Activated T-cell treated with anti-CD3 and anti-CD28 coated beads, Interleukin-2, amount 50 U/mL, for 4 hours (primary cell): Measurements from ENCODE around the gene TMEM213. TPM values are rescaled to one million over a fixed set of nuclear protein-coding genes. Genes with fewer than 3 reads are reported as not detected.

ENCODE experiments used
- ATAC-seq, 2 donors: fragments of 200-7000 bp; cut with Tn5 transposase; one replicate each; pipeline ENCODE4 v1.10.0; 2021
- DNase-seq: peaks from one replicate; pipeline ENCODE4 v3.0.0-alpha.2; 2020
- H3K27me3 Mint-ChIP-seq: one replicate; pipeline ENCODE4 v1.8.0; 2021; ENCODE audit warnings: low read depth, mixed read lengths
- H3K36me3 Mint-ChIP-seq: one replicate; pipeline ENCODE4 v1.8.0; 2022; ENCODE audit warnings: mixed read lengths; ENCODE audit not compliant: insufficient read depth
- H3K4me1 Mint-ChIP-seq: one replicate; pipeline ENCODE4 v1.8.0; 2021; ENCODE audit warnings: low read depth, mixed read lengths
- H3K4me3 Mint-ChIP-seq: one replicate; pipeline ENCODE4 v1.8.0; 2021; ENCODE audit warnings: mild to moderate bottlenecking, moderate library complexity, mixed read lengths
- H3K9me3 Mint-ChIP-seq: one replicate; pipeline ENCODE4 v1.8.0; 2021; ENCODE audit warnings: mixed read lengths
- total RNA-seq, 3 donors: library from RNA; stranded (reverse); gene quantifications; one replicate each; pipeline ENCODE4 v1.2.1, GENCODE V29; 2021

Gene TMEM213
- total RNA-seq, 3 donors from 2014 or later = not detected

GRCh38 chr7:138813945-138814344, 16.2 kb downstream of the TMEM213 start:
- no peaks in the 10 kb centered on the region for H3K36me3 Mint-ChIP-seq
- H3K4me1 Mint-ChIP-seq = no peaks in the 10 kb centered on the region
- ATAC-seq (peak in 1 of 2 donors; percentile 60), DNase-seq (no peak)
- no peak overlapping the region for H3K4me3 Mint-ChIP-seq
- peaks cover 3% of the 10 kb centered on the region for H3K27me3 Mint-ChIP-seq
- no peaks in the 10 kb centered on the region for H3K9me3 Mint-ChIP-seq

GRCh38 chr7:138814816-138815332, 17.1 kb downstream of the TMEM213 start:
- ATAC-seq (no peak), DNase-seq (no peak)
- Mint-ChIP-seq H3K9me3 (no peaks in the 10 kb centered on the region), H3K4me1 (no peaks in the 10 kb centered on the region), H3K36me3 (no peaks in the 10 kb centered on the region), H3K27me3 (peaks cover 3% of the 10 kb centered on the region), H3K4me3 (no peak overlapping the region)

GRCh38 chr7:138816650-138817049, 18.9 kb downstream of the TMEM213 start:
- no peak for ATAC-seq
- no peaks in the 10 kb centered on the region for H3K36me3 Mint-ChIP-seq
- H3K27me3 Mint-ChIP-seq = peaks cover 3% of the 10 kb centered on the region
- H3K4me1 Mint-ChIP-seq = no peaks in the 10 kb centered on the region
- no peak for DNase-seq
- H3K9me3 Mint-ChIP-seq = no peaks in the 10 kb centered on the region
- H3K4me3 Mint-ChIP-seq = no peak overlapping the region

GRCh38 chr7:138819625-138820024, 21.8 kb downstream of the TMEM213 start:
- no peaks in the 10 kb centered on the region for H3K4me1 Mint-ChIP-seq
- no peak for ATAC-seq
- no peaks in the 10 kb centered on the region for H3K9me3 Mint-ChIP-seq
- H3K4me3 Mint-ChIP-seq = no peak overlapping the region
- H3K36me3 Mint-ChIP-seq = no peaks in the 10 kb centered on the region
- DNase-seq = no peak
- H3K27me3 Mint-ChIP-seq = peaks cover 3% of the 10 kb centered on the region

- DNase-seq (no peak), ATAC-seq (no peak)
- no peaks in the 10 kb centered on the region for H3K27me3 Mint-ChIP-seq
- H3K4me3 Mint-ChIP-seq = no peak overlapping the region
- H3K9me3 Mint-ChIP-seq = no peaks in the 10 kb centered on the region
- no peaks in the 10 kb centered on the region for H3K36me3 Mint-ChIP-seq
- peaks cover 6% of the 10 kb centered on the region for H3K4me1 Mint-ChIP-seq
Measured at GRCh38 chr7:138821912-138822311, 24.1 kb downstream of the TMEM213 start.

GRCh38 chr7:138822867-138823535, 25.2 kb downstream of the TMEM213 start:
- Mint-ChIP-seq H3K36me3 (no peaks in the 10 kb centered on the region), H3K4me3 (no peak overlapping the region), H3K27me3 (no peaks in the 10 kb centered on the region), H3K9me3 (no peaks in the 10 kb centered on the region), H3K4me1 (peaks cover 6% of the 10 kb centered on the region)
- ATAC-seq = no peak
- DNase-seq = no peak

- peaks cover 6% of the 10 kb centered on the region for H3K4me1 Mint-ChIP-seq
- ATAC-seq (no peak), DNase-seq (no peak)
- no peaks in the 10 kb centered on the region for H3K9me3 Mint-ChIP-seq
- no peaks in the 10 kb centered on the region for H3K27me3 Mint-ChIP-seq
- no peak overlapping the region for H3K4me3 Mint-ChIP-seq
- no peaks in the 10 kb centered on the region for H3K36me3 Mint-ChIP-seq
Measured at GRCh38 chr7:138825049-138825721, 27.4 kb downstream of the TMEM213 start.

- Mint-ChIP-seq H3K4me1 (peaks cover 6% of the 10 kb centered on the region), H3K9me3 (no peaks in the 10 kb centered on the region), H3K27me3 (peaks cover 3% of the 10 kb centered on the region), H3K4me3 (no peak overlapping the region), H3K36me3 (no peaks in the 10 kb centered on the region)
- DNase-seq = no peak
- no peak for ATAC-seq
Measured at GRCh38 chr7:138828302-138828701, 30.5 kb downstream of the TMEM213 start.

GRCh38 chr7:138829335-138829734, 31.5 kb downstream of the TMEM213 start:
- ATAC-seq = no peak
- DNase-seq = no peak
- no peak overlapping the region for H3K4me3 Mint-ChIP-seq
- H3K4me1 Mint-ChIP-seq = peaks cover 6% of the 10 kb centered on the region
- no peaks in the 10 kb centered on the region for H3K36me3 Mint-ChIP-seq
- H3K9me3 Mint-ChIP-seq = no peaks in the 10 kb centered on the region
- H3K27me3 Mint-ChIP-seq = peaks cover 9% of the 10 kb centered on the region

- no peak for DNase-seq
- no peak overlapping the region for H3K4me3 Mint-ChIP-seq
- no peak for ATAC-seq
- no peaks in the 10 kb centered on the region for H3K9me3 Mint-ChIP-seq
- no peaks in the 10 kb centered on the region for H3K36me3 Mint-ChIP-seq
- H3K4me1 Mint-ChIP-seq = peaks cover 4% of the 10 kb centered on the region
- H3K27me3 Mint-ChIP-seq = peaks cover 10% of the 10 kb centered on the region
Measured at GRCh38 chr7:138832966-138833365, 35.2 kb downstream of the TMEM213 start.

- ATAC-seq (no peak), DNase-seq (no peak)
- Mint-ChIP-seq H3K27me3 (peaks cover 10% of the 10 kb centered on the region), H3K4me1 (peaks cover 4% of the 10 kb centered on the region), H3K9me3 (no peaks in the 10 kb centered on the region), H3K4me3 (no peak overlapping the region), H3K36me3 (no peaks in the 10 kb centered on the region)
Measured at GRCh38 chr7:138833596-138833995, 35.8 kb downstream of the TMEM213 start.

GRCh38 chr7:138834583-138834982, 36.8 kb downstream of the TMEM213 start:
- Mint-ChIP-seq H3K4me3 (no peak overlapping the region), H3K9me3 (no peaks in the 10 kb centered on the region), H3K4me1 (peaks cover 4% of the 10 kb centered on the region), H3K36me3 (no peaks in the 10 kb centered on the region), H3K27me3 (peaks cover 13% of the 10 kb centered on the region)
- no peak for DNase-seq
- peak in 1 of 2 donors; percentile 67 for ATAC-seq

GRCh38 chr7:138835087-138835486, 37.3 kb downstream of the TMEM213 start:
- Mint-ChIP-seq H3K36me3 (no peaks in the 10 kb centered on the region), H3K9me3 (no peaks in the 10 kb centered on the region), H3K27me3 (peaks cover 15% of the 10 kb centered on the region), H3K4me3 (no peak overlapping the region), H3K4me1 (peaks cover 4% of the 10 kb centered on the region)
- ATAC-seq (no peak), DNase-seq (no peak)

- H3K27me3 Mint-ChIP-seq = peaks cover 20% of the 10 kb centered on the region
- H3K36me3 Mint-ChIP-seq = no peaks in the 10 kb centered on the region
- H3K4me1 Mint-ChIP-seq = peaks cover 4% of the 10 kb centered on the region
- H3K9me3 Mint-ChIP-seq = no peaks in the 10 kb centered on the region
- H3K4me3 Mint-ChIP-seq = no peak overlapping the region
- DNase-seq (no peak), ATAC-seq (no peak)
Measured at GRCh38 chr7:138837627-138838026, 39.8 kb downstream of the TMEM213 start.

GRCh38 chr7:138838166-138838565, 40.4 kb downstream of the TMEM213 start:
- Mint-ChIP-seq H3K36me3 (no peaks in the 10 kb centered on the region), H3K9me3 (no peaks in the 10 kb centered on the region), H3K27me3 (peaks cover 16% of the 10 kb centered on the region), H3K4me1 (peaks cover 4% of the 10 kb centered on the region), H3K4me3 (no peak overlapping the region)
- DNase-seq (no peak), ATAC-seq (no peak)
